ENCODE results near the gene TRIP4.
"Not testable (repeated sequence)": the region's sequence is repeated elsewhere in the genome, so short reads cannot be mapped to it uniquely, and the experiment has no call there.

The TRIP4 gene

DNA sequence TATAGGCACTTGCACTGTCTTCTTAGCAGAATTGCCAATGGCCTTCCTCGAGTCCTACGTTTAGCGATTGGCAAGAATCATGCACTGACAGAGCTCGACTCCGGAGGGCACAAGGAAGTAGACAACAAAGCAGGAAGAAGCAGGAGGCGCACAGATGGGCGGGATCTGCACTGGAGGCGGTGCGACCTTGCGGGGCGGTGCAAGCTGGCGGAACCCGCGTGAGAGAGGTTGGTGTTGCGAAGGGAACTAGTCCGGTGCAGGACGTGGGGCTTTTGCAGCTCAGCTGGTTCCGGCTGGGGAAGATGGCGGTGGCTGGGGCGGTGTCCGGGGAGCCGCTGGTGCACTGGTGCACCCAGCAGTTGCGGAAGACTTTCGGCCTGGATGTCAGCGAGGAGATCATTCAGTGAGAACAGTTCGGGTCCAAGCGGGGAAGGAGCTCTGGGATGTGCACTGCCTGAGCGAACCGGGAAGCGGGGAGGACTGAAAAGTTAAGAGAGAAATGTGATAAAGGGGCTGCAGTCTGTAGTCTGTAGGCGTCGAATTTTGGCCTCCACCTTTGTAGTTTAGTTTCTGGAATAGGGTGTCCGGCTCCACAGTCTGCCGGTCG lies at the start of gene TRIP4:
Gene TRIP4, plus strand, starts transcription at position 275 of the 607 bp plus-strand sequence. Its CDS starts 28 bp downstream, at position 303.
- peak; percentile 92 for DNase-seq (ENCODE audit: low read depth)

DNA sequence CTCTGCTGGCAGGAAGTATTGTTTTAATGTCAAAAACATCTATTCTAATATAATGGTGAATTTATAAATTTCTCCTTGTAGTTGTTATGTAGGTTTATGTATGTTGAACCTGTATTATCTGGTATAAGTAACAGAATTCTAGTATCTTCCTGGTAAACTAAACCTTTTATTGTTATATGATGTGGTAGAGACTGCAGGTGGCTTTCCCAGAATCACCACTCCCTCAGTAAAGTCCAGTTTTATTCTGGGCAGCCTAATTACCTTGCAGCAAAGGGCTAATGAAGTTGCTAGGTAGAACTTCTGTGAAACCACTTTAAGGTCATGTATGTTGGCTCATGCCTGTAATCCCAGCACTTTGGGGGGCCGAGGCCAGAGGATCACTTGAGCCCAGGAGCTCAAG lies 47.3 kb upstream of the TRIP4 start:
- DNase-seq (ENCODE audit: low read depth): no peak

DNA sequence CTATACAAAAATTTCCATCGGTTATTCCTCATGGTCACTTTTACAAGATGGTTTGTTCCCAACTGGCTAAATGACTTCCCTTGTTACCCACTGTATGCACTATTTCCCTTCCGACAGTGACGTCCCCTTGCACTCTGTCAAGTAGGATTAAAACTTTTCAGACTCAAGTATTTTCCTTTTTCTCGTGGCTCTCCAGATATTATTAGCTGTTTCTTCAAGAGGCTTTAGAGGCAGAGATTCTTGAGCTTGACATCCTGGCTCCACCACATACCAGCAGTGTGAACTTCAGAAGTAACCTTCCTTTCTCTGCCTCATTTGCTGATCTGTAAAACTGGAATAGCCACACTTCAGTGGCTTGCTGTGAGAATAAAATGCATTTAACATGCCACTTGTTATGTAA lies 45.7 kb upstream of the TRIP4 start:
- DNase-seq (ENCODE audit: low read depth): no peak

DNA sequence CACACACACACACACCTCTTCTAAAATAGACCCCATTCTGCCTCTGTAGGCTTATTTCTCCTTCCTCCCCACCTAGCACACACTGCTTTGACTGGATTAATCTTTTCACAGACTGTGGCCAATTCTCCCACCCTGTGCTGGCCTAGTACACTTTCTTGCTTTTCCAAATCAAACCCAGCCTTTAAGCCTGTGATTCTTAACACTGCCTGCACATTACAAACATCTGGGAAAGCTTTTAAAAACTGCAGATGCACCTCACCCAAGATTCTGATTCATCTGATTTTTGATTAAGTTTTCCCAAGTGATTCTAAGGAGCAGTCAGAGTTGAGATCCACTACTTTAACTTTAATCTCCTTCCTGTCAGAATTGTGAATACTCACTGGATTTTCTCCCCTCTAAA lies 44.4 kb upstream of the TRIP4 start:
- DNase-seq (ENCODE audit: low read depth): no peak

DNA sequence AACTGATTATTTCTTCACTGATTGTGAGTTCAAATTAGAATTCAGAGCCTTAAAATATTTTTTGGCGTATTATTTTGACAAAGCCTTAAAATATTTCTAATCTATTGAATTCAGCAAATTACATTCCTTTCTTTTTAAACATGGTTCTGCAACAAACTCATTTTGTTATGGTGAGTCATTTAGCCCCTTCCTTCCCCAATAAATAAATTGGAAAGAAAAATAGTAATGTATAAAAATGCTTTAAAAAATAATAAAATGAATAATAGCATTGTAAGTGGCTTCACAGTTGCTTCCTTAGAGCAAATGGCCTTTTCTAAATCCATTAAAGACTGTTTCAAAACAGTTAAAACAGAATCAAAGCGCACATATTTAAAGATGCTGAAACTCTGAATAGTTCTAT lies 43.8 kb upstream of the TRIP4 start:
- DNase-seq (ENCODE audit: low read depth): no peak

DNA sequence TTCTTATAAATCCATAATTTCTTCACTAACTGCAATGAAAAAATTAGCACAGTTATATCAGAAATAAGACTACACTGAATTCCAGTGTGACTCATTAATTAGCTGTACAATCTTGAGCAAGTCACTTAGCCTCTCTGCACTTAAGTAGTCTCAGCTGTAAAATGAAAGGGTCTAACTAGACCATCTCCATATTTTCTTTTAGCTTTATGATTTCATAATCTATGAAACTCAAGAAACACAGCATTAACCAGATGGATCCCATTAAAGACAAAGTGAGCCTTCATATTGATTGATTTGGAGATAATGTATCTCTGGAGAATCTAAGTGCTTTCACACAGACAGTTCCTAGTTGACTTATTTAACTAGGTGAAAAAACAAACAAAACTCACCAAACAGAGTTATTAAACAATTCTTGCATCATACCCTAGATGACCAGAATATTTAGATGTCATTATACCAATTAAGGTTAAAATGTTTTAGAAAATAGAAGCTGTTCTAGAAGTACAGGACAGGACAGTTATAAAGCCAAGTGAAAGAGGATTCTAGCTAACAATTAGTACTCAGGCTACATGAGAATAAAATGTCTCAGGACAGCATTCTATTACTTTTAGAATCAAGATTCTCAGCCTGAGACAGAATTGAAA lies 42.9 kb upstream of the TRIP4 start:
- DNase-seq (ENCODE audit: low read depth): no peak

DNA sequence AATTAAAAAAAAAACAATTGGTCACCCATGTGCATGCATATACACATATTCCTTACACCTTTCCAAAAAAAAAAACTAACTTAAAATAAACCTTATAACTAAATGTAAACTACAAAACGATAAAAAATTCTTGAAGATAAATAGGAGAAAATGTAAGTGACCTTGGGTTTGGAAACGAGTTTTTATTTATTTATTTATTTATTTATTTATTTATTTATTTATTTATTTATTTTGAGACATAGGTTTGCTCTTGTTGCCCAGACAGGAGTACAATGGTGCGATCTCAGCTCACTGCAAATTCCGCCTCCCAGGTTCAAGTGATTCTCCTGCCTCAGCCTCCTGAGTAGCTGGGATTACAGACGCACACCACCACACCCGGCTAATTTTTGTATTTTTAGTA lies 41.4 kb upstream of the TRIP4 start:
- DNase-seq (ENCODE audit: low read depth): not testable (repeated sequence)

DNA sequence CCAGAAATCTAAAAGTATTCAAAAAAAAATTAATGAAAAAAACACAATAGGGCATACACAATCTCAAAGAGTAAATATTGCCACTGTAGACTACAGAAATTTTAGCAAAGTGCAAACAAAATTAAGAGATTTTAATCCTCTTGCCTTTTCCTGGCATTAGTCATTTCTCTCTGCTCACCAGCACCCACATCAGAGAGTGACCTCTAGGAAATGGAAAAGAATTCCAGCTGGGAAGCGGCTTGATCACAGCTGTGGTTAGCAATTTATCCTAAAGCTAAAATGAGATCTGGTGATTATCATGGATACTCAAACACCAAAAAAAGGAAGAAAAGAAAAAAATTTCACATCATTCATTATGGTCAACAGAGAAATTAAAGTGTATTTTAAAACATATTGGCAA lies 39.2 kb upstream of the TRIP4 start:
- DNase-seq (ENCODE audit: low read depth): no peak

DNA sequence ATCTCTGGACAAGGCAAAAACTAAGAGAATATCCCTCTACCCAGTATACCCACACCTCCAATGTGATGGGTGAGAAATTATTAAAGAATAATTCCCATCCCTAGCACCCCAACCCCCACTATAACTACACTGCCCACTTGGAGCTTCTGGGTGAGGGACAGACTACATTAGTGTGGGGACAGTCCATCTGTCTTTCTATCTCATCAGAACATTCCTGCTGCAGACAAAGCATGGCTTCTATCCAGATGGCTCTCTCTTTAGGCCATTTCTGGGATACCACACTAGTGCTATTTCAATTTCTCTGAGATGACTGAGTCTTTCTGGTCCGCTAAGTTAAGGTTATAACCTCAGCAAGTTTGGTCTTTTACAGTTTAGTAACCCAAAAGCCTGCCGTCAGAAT lies 38.3 kb upstream of the TRIP4 start:
- DNase-seq (ENCODE audit: low read depth): no peak

DNA sequence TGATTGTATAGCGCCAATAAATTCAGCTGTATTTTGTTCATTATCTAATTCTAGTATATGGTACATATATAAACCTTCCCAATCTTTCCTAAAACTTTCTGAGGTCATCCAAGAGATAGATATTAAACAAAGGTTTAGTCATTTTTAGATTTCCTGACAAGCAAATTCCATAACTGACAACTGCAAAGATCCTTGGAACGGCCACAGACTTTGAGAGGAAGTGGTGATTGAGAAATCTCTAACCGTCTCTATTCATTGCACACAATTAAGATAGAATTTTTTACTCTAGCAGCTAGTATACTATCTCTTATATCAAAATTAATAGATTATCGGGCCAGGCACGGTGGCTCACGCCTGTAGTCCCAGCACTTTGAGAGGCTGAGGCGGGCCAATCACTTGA lies 36.4 kb upstream of the TRIP4 start:
- no peak for DNase-seq (ENCODE audit: low read depth)

DNA sequence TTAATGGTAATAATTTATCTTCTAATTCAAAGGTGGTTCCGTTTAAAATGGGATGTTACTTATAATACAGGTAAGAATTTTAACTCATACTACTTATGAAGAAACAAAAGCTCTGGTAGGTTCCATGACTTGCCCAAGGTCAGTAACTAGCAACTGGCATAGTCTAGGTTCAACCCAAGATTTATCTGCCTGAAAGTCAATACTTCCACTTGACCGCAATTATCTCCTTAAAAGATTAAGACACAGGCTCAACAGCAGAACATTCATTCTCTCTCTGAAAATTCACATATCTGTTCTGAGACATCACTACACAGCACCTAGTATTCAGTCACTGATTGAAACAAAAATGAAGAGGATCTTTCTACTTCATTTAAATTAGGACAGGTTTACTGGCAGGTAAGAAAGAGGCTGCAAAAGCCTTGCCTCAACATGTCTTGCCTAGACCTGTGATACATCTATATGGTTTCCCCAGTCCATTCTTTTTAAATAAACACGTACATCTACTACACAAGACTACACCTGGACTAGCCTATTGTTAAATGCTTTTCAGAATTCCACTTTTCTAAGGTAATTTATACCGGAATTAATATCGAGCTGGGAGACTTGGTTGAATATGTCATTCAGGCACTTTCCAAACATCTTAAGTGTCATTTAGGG lies 32.8 kb upstream of the TRIP4 start:
- DNase-seq (ENCODE audit: low read depth): no peak

DNA sequence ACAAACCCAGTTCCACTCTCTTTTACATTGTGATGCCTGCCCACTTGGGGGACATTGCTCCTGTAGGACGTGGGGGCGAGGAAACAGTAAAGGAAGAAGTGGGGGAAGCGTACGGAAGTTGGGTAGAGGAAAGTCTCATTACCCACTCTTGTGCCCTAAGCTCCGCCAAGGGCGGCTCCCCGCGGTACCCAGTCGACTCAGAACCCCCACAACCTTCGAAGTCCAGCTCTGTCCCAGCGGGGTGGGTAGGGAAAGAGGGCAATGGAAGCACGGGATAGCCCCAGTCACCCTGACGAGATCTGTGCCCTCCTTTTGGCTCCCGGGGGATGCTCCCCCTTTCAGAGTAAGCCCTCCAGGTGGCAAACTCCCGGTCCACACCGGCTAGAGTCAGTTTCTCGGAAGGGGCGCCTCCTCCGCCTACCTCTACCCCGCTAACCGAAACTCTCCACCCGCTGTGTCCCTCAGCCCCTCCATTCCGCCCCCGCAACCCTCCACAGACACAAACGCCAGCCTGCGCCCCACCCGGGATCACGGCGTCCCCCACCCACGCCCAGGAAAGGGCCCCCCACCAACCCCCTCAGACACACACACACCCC lies 32.2 kb upstream of the TRIP4 start:
- DNase-seq (ENCODE audit: low read depth): peak; percentile 28

DNA sequence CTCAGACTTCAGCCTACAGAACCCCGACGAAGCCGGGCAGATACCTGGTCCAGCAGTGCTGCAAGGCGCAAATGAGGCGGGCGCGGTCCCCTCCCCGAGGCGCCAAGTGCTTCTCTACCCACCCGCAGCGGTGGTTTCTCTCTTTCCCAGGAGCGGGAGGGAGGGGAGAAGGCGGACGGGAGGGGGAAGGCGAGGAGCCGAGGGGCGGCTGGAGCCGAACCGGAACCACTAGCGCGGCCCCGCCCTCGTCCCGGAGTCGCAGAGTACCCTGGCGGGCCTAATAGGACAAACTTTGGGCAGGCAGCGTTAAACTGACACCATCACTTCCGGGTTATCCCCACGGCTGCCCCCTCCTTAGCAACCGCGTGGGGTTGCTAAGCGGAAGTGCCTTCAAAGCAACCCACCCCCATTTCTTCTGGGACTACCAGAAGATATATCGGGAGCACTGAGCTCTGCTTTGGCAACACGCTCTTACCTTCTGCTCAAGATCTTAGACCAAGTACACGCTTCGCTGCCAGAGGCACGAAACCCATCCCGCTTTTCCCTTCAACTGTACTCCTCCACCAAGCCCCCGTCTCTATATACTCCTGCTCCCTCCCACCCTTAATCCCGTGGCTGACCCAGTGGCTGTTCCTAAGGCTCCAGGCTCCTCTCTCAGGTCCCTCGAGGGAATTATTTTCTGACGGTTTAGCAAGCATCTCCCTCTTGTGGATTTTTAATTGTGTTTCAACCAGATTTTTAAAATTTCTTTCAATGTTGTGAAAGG lies 31.5 kb upstream of the TRIP4 start, which contains the start of gene CSNK1G1:
Gene CSNK1G1, minus strand, starts transcription at position 230 of the 766 bp plus-strand sequence. CDS start 55,674 bp downstream, outside the sequence.
- peak; percentile 91 for DNase-seq (ENCODE audit: low read depth)

DNA sequence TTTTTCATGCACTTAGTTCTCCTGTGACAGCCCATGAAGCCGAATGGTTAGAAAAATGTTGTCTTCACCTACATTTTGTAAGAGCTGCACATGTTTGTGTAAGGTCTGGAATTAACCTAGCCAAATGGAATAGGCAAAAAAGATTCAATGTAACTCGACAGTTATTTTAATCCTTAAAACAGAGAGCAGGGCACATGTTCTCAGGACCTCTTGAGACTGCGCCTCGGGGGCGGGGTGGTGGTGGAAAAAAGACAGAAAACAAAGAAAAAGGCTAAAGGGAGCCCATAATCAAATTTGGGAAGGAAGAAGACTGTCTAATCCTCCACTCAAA lies 31.0 kb upstream of the TRIP4 start:
- no peak for DNase-seq (ENCODE audit: low read depth)

DNA sequence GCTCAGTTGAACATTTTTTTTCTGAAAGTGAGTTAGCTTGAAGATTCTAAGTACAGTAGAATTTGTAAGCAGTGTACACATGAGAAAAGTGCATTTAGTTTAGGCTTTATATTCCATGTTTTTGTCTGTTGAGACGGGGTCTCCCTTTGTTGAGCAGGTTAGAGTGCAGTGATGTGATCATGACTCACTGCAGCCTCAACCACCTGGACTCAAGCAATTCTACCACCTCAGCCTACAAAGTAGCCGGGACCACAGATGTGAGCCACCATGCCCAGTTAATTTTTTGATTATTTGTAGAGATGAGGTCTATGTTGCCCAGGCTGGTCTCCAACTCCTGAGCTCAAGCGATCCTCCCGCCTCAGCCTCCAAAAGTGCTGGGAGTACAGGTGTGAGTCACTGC lies 26.4 kb upstream of the TRIP4 start:
- no peak for DNase-seq (ENCODE audit: low read depth)

DNA sequence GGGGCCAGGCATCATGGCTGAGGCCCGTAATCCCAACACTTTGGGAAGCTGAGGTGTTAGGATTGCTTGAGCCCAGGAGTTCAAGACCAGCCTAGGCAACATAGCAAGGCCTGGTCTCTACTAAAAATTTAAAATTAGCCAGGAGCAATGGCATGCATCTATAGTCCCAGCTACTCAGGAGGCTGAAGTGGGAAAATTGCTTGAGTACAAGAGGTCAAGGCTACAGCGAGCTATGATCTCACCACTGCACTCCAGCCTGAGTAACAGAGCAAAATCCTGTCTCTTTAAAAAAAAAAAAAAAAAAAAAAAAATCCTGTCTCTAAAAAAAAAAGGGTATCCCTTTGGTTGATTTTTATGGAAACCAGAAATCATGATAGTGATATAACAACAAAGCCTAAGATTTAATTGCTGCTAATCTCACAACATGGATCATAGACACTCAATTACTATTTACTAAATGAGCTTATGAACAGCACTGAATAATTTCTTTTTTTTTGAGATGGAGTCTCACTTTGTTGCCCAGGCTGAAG lies 18.5 kb upstream of the TRIP4 start:
- DNase-seq (ENCODE audit: low read depth): no peak

DNA sequence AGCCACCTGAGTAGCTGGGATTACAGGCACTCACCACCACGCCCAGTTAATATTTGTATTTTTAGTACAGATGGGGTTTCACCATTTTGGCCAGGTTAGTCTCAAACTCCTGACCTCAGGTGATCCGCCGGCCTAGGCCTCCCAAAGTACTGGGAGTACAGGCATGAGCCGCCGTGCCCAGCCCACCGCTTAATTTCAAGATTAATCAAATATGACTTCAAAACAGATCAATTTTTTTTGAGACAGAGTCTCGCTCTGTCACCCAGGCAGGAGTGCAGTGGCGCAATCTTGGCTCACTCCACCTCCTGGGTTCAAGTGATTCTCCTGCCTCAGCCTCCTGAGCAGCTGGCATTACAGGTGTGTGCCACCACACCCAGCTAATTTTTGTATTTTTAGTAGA lies 16.3 kb upstream of the TRIP4 start:
- not testable (repeated sequence) for DNase-seq (ENCODE audit: low read depth)

DNA sequence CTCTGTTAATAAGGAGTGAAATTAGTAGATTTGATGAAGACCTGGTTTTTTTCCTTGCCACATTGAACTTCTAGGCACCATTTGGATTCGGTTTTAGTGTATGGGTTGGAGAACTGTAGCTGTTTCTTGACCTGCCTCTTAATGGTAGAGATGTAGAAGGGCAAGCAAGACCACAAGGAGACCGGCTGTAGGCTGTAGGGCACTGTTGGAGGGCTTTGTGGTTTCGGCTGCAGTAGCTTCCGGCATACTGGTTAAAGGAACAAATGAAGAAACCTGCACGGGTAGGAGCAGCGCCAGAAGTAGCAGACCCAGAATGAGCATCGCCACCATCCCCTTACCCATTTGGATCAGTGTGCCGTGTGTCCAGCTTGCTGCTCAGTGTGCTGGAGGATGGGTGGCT lies 14.3 kb upstream of the TRIP4 start:
- no peak for DNase-seq (ENCODE audit: low read depth)

DNA sequence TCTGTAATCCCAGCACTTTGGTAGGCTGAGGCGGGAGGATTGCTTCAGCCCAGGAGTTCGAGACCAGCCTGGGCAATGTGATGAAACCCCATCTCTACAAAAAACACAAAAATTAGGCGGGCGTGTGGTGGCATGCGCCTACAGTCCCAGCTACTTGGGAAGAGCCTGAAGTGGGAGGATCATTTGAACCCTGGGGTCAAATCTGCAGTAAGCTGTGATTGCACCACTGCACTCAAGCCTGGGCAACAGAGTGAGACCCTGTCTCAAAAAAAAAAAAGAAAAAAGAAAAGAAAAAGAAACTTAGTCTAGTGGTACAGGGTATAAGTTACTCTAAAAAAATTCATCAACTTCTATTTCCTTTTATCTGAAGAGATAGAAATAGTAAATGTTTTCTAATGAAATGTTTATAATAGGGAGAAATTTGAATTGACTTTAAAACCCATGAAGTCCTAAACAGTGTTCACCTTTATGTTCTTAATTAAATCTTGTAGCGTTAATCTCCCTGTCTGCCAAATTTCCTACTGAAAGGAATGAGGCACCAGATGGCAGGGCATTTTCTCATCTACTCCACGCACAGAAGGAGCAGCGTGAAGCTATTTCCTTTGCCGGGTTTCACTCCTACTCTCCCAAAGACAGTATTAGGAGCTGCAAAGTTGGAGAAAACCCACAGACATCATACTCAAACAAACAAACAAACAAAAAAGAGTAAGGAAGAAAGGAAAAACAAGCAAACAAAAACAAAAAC lies 8.2 kb upstream of the TRIP4 start:
- no peak for DNase-seq (ENCODE audit: low read depth)

DNA sequence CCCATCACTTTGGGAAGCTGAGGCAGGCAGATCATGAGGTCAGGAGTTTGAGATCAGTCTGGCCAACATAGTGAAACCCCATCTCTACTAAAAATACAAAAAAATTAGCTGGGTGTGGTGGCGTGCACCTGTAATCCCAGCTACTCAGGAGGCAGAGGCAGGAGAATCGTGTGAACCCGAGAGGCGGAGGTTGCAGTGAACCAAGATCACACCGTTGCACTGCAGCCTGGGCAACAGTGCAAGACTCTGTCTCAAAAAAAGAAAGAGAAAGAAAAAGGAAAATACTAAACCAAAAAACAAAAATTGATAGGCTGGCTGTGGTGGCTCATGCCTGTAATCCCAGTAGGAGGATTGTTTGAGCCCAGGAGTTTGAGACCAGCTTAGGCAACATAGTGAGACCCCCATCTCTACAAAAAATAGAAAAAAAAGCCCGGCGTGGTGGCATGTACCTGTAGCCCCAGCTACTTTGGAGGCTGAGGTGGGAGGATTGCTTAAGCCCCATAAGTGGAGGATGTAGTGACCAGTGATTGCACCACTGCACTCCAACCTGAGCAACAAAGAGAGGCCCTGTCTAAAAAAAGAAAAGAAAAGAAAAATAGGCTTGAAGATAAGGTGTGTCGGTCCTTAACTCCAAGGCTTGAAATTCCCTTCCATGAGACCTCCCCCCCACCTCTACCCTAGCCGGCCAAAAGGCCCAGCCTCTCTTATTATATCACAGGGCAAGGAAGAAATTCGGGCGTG lies 7.3 kb upstream of the TRIP4 start:
- not testable (repeated sequence) for DNase-seq (ENCODE audit: low read depth)
